NCI-H2196 treated with DMSO at 0.1 percent for 48 hours (cell line): ENCODE measurements around the gene BCORL1.

Experiments
- DNase-seq: peaks from one replicate; lab custom pipeline; 2025; ENCODE audit not compliant: unreplicated experiment; lab: John Stamatoyannopoulos, UW

Gene BCORL1

DNA sequence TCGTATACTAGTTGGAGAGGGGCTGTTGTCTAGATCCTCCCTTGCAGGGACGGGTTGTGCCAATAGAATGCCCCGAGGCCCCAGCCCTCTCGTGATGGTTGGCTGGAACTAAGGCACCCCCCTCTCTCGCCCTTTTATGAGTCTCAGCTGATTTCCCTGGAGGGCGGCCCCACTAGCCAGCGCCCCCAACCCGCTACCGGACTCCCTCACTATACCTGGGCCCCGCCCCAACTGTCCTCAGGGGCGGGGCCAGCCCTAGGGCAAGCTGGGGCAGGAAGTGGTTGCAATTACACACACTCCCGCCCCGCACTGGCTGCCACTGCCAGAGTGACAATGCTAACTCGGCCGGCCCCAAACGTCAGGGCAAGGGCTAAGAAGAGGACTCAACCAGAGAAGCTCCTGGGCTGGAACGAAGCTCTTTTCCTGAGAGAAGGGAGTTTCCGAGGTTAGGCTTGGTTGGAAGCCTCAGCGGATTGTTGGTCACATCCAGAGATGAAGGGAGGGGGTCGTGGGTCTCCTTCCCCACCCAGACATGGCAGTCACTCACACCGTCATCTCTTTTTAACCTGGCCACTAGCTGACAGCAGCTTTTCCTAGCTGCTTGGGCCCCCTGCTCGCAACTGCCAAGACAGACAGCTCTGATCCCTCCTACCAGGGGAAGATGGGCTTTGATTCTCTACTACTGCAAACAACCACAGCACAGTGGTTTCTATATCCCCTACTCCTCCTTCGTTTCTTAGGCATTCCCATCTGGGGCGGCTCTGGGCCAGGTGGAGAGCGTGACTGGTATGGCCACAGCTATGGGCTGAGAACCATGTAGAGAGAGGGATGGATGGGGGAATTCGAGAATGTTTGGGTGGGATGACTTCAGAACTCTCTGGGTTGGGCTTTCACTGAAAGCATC is 21.0 kb upstream of the BCORL1 start:
- DNase-seq: peak; percentile 10

DNA sequence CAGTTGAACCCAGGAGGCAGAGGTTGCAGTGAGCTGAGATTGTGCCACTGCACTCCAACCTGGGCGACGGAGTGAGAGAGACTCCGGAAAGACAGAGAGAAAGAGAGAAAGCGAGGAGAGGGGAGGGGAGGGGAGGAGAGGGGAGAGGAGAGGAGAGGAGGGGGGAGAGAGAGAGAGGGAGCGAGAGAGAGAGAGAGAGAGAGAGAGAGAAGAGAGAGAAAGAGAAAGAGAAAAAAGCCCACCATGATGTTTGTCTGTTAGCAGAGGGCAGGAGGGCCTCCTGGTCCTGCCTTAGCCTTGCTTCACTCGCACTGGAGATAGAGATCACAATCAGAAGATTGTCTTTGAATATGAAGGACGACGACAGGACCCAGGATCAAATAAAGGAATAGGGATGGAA is 18.7 kb upstream of the BCORL1 start:
- DNase-seq: no peak

DNA sequence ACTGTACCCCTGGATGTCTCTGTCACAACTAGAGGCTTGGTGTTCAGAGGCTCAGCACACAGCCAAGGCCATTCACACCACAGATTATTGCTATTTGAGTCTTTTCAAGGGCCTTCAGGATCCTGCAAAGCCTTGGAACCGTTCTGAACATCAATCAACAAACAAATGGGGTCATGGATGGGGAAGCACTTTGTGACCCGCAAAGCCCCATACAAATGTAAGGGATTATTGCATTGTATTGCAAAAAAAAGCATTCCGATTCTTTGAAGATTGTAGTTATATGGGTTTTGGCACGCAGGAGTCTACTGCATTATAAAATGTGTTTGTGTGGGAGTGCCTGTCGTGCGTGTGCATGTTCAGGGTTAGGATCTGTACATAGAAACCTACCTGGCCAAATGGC is 17.3 kb upstream of the BCORL1 start:
- DNase-seq: no peak

DNA sequence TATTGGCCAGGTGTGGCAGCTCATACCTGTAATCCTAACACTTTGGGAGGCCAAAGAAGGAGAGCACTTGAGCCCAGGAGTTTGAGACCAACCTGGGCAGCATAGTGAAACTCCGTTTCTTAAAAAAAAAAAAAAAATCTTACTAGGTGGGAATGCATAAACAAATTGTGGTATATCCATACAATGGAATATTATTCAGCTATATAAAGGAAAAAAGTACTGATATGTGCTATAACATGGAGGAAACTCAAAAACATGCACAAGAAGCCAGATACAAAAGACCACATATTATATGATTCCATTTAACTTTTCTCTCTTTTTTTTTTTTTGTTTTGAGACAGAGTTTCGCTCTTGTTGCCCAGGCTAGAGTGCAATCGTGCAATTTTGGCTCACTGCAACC is 13.5 kb upstream of the BCORL1 start:
- DNase-seq: no peak

DNA sequence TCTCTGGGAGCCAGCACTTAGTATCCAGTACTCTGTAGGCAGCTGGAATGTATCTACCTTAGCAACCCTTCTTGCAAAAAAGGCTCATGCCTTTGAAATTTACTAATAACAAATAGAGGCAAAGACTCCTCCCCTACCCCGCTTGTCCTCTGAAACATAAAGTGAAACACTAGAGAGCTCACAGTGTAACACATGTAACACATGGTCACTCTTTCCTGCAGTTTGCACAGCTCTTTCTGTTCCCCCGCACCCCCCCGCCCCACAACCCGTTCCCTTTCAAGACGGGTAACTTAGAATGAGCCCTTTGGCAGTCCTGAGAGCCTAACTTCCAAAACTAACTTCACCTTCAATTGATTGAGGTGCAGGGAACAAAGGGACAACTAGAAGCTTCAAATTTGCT is 6.0 kb upstream of the BCORL1 start:
- no peak for DNase-seq

DNA sequence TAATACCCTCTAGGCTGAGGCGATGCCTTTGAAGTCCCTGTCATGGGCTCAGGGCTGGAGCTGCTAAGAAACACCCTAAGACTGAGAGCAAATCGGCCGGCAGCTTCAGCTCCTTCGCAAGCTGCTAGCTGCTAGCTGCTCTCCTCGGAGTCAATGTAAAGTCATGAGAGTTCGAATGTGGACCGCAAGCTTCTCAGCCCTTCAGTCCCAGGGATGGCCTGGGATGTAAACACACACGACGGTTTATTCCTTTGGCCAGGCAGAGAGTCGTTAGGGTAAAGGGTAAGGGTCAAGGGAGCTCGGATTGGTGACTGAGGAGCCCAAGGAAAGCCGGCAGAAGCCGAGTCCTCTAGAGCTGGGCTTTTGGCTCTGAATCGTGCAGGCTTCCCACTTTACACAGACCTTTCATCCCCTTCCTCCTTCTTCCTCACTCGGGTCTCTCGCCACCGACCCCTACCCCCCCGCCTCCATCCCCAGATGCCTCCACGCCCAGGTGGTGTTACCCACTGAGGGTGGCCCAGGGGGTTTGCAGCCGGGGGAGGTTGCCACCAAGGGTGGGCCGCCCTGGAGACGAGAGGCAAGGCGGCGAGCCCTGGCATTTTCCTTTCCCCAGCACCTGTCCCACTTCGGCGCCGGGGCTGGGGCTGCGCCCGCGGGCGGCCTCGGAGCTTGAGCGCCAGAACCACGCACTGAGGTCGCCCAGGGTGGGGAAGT is 3.1 kb upstream of the BCORL1 start:
- no peak for DNase-seq

DNA sequence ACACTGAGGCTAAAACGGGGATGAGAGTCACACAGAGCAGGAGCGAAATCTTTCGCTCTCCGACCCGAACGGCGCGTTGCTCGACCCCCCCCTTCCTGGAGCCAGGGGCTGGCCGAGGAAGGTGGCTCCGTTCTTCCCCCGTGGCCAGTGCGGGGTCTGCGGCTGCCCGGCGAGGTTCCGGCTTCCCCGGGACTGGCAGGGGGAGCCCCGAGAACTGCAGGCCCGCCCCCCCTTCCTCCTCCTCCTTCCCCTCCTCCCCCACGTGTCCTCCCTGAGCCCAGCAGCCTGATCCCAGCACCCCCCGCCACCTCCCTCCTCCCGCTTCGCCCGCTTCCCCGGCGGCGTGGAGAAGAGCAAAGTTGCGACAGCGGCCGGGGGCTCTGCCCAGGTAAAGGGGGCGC is 2.4 kb upstream of the BCORL1 start:
- DNase-seq: no peak

GRCh38 chrX:129980540-129981199 is 1.8 kb upstream of the BCORL1 start:
- no peak for DNase-seq

- DNase-seq: no peak
These were observed 1.3 kb upstream of the BCORL1 start for GRCh38 chrX:129981200-129981553.

DNA sequence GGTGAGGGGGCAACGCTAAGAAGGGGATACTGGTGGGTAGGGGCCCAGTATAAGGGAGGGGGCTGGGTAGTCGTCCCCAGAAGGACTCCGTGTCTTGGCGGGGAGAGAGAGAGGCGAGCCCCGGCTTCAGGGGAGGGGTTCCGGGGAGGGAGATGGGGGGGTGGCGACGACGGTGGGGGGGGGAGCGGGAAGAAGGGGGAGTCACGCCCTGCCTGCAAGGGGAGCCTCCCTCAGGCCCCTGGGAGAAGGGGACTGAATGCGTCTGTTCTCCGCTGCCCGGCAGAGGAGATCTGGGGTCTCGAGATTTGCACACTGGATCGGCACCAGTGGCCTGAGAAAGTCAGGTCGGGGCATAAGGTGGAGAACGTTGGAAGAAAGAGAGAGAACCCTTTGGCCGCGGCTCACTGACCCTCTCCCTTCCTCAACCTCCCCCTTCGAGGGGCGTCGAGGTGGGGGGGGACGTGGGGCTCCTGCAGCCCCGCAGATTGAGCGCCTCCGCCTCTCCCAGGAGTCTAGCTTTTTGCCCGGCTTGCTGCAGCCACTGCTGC is 609 bp upstream of the BCORL1 start:
- DNase-seq: no peak

GRCh38 chrX:129983575-129984110 is 1.2 kb downstream of the BCORL1 start:
- no peak for DNase-seq

DNA sequence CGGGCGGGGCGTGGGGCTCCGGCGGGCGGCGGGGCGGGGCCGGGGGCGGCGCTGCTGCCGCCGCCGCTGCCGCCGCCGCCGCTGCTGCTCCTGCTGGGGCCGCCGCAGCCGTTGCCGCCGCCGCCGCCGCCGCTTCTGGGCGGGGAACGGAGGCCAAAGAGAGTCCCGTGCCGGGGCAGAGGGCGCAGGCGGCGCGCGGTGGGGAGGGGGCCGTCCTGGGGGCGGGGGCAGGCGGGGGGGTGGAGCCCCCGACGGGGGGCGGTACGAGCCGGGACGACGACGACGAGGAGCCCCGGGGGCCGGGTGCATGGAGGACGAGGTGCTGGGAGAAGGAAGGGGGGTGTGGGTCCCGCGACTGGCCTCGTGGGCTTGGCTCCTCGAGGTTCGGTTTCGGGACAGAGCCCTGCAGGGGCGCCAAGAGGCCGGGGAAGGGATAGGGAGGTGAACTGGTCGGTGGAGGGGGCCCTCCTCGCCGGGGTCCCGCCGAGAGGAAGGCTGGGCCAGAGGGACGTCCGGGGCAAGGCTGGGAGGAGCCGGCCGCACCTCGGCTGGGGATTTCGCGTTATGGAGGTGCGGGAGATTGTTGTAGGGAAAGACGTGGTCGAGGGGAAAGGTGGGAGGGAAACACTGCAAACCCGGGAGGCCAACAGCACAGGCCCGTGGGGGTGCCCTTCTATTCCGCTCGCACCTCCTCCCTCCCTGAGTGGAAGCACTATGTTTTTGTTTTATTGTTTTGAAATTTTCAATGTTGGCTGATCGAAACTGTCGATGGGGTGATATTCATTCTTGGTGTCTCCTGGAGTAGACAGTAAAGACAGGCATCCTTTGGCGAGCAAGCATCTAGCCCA is 1.9 kb downstream of the BCORL1 start:
- no peak for DNase-seq

GRCh38 chrX:129987871-129988270 is 5.4 kb downstream of the BCORL1 start:
- DNase-seq: no peak

DNA sequence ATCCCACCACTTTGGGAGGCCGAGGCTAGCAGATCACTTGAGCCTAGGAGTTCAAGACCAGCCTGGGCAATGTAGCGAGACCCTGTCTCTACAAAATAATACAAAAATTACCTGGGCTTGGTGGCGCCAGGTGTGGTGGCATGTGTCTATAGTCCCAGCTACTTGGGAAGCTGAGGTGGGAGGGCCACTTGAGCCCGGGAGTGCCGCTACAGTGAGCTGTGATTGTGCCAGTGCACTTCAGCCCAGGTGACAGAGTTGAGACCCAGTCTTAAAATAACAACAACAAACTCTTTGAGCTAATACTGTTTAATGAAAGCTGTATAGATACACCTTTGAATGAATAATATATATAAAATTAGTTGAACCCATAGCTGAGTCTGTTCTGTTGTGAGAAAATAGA is 9.7 kb downstream of the BCORL1 start:
- no peak for DNase-seq

- DNase-seq: no peak
These were observed 13.7 kb downstream of the BCORL1 start for GRCh38 chrX:129996120-129996519.

DNA sequence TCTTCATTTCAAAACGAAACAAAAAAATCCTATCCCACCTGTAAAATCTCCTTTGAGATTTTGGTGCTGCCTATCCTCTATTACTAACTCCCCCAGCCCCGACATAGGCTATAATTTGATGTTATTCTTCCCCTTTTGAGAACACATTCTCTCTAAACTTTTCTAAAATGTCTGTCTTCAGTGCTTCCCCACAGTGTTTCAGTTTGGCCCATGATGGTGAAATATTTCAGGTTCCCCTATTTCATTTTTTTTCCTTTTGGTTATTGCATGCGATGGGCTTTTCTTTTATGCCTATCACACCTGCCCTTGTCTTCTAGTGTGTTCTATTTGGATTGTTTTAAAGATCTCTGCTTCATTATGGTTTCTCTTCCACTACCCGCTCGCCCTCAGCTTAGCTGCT is 14.7 kb downstream of the BCORL1 start:
- DNase-seq: no peak

- no peak for DNase-seq
These were observed 15.6 kb downstream of the BCORL1 start for GRCh38 chrX:129998021-129998420.

GRCh38 chrX:130001893-130002292 is 19.5 kb downstream of the BCORL1 start:
- DNase-seq: no peak

DNA sequence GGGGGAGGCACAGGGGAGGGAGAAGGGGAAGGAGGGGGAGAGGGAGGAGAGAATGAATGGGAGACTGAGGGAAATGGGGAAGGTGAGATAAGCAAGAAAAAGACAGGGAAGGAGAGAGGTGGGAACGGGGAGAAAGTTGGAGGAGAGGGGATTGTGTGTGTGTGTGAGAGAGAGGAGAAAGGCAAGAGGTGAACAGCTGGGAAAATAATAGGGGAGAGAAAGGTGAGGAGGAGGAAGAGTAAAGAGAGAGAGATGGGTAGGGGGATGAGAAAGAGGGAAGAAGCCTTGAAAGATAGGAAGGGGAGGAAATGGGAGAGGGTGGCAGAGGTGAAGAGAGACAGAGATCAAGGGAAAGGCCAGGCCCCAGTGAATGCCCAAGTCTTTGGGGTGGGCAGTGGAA is 20.1 kb downstream of the BCORL1 start:
- no peak for DNase-seq

DNA sequence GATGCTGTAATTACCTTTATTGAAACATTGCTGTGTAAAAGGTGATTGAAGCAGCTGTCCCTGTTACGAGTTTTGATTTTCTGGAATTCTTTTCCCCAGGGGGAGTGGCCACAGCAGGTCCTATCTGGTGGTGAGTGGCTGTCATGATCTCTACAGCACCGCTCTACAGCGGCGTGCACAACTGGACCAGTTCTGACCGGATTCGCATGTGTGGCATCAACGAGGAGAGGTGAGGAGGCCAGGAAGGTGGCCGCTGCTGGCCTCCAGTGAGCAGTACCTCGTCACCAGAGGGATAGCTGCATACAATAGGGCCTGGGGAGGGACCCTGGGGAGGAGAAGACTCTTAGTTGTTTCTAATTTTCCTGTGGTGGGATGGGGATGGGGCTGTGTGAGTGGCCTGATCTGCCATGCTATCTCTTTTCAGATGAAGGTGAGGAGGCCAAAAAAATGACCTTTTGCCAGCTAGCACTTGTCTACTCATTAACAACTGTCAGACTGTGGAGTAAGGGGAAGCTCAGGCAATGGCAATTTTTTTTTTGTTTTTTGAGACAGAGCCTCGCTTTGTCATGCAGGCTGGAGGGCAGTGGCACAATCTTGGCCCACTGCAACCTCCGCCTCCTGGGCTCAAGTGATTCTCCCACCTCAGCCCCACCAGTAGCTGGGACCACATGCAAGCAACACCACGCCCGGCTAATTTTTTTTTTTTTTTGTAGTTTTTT is 22.8 kb downstream of the BCORL1 start:
- DNase-seq: no peak
